H1 (cell line): ENCODE results near the gene TMCC1. TPM values are rescaled to one million over a fixed set of nuclear protein-coding genes. Genes with fewer than 3 reads are reported as not detected.

Experiments used
- CTCF ChIA-PET: fragments of 300-600 bp; sonication (Branson Sonifier 250); formaldehyde crosslinking; loops from one replicate; lab custom pipeline; 2021; ENCODE audit not compliant: partially characterized antibody; lab: Charles Lee
- POLR2A ChIA-PET: fragments of 300-600 bp; sonication (Branson Sonifier 250); formaldehyde crosslinking; loops from one replicate; lab custom pipeline; 2021; ENCODE audit warnings: inconsistent platforms; ENCODE audit not compliant: partially characterized antibody; lab: Charles Lee
- DNase-seq, 2 experiments: peaks; one replicate each; pipeline versions ENCODE4 v3.0.0 to v3.0.0-alpha.2; 2010 to 2022; ENCODE audit warnings: low spot score in 2 of 2, low read depth in 1 of 2, mixed read lengths in 1 of 2
- FAIRE-seq: peaks from 2 replicates; lab custom pipeline; 2011; peaks lifted over from hg19 to GRCh38; lab: Jason Lieb, UNC
- H2AFZ ChIP-seq: 2 replicates; pipeline ENCODE4 v1.8.1; 2012; ENCODE audit warnings: low read length, inconsistent platforms
- H2AK5ac ChIP-seq: 2 replicates; pipeline ENCODE4 v1.6.1; 2013; ENCODE audit warnings: low read depth, low read length
- H2BK120ac ChIP-seq: replicated peaks from 2 replicates; pipeline ENCODE3; 2013; ENCODE audit warnings: low read depth, low read length, inconsistent platforms
- H2BK12ac ChIP-seq: 2 replicates; pipeline ENCODE4 v1.6.1; 2013; ENCODE audit warnings: low read depth, low read length
- H2BK15ac ChIP-seq: 2 replicates; pipeline ENCODE4 v1.6.1; 2013; ENCODE audit warnings: low read length
- H2BK20ac ChIP-seq: 2 replicates; pipeline ENCODE4 v1.6.1; 2013; ENCODE audit warnings: low read length
- H2BK5ac ChIP-seq: 2 replicates; pipeline ENCODE4 v1.6.1; 2013; ENCODE audit warnings: low read depth, low read length
- H3K14ac ChIP-seq: 2 replicates; pipeline ENCODE4 v1.6.1; 2013; ENCODE audit warnings: inconsistent platforms; ENCODE audit not compliant: insufficient read length
- H3K18ac ChIP-seq: 2 replicates; pipeline ENCODE4 v1.6.1; 2013; ENCODE audit warnings: low read length; ENCODE audit errors: extremely low read depth
- H3K23ac ChIP-seq: 2 replicates; pipeline ENCODE4 v1.6.1; 2013; ENCODE audit warnings: inconsistent platforms; ENCODE audit not compliant: insufficient read length
- H3K23me2 ChIP-seq: 2 replicates; pipeline ENCODE4 v1.6.1; 2013; ENCODE audit warnings: low read depth, low read length
- H3K27ac ChIP-seq: 2 replicates; pipeline ENCODE4 v1.6.1; 2011; ENCODE audit warnings: low read depth, low read length, inconsistent platforms
- H3K27me3 ChIP-seq, 4 experiments: replicated peaks in 1 of 4; 1 replicate in 1 of 4; 2 replicates in 3 of 4; pipeline versions ENCODE4 v1.6.1 to v1.8.1; 2011 to 2013; ENCODE audit warnings: low read length in 3 of 4, mild to moderate bottlenecking in 3 of 4, inconsistent platforms in 2 of 4, mixed read lengths in 2 of 4, moderate library complexity in 1 of 4; ENCODE audit not compliant: control insufficient read depth in 3 of 4, insufficient read depth in 3 of 4; ENCODE audit errors: extremely low read depth in 1 of 4
- H3K36me3 ChIP-seq, 4 experiments: 2 replicates each; pipeline versions ENCODE4 v1.6.1 to v1.8.1; 2011 to 2013; ENCODE audit warnings: mild to moderate bottlenecking in 4 of 4, low read length in 3 of 4, moderate library complexity in 2 of 4, control low read depth in 1 of 4, inconsistent platforms in 1 of 4; ENCODE audit not compliant: insufficient read depth in 4 of 4, control insufficient read depth in 2 of 4
- H3K4ac ChIP-seq: replicated peaks from 2 replicates; pipeline ENCODE3; 2013; ENCODE audit warnings: low read length, low read depth, mixed read lengths, inconsistent platforms; ENCODE audit not compliant: insufficient read length
- H3K4me1 ChIP-seq, 4 experiments: replicated peaks in 1 of 4; 1 replicate in 1 of 4; 2 replicates in 3 of 4; pipeline versions ENCODE4 v1.6.1 to v1.8.1; 2011 to 2013; ENCODE audit warnings: low read length in 3 of 4, inconsistent platforms in 2 of 4, mixed read lengths in 1 of 4; ENCODE audit not compliant: insufficient read depth in 4 of 4, control insufficient read depth in 3 of 4
- H3K4me2 ChIP-seq, 2 experiments: 2 replicates each; pipeline versions ENCODE4 v1.6.1 to v1.8.1; 2011 to 2013; ENCODE audit warnings: low read depth in 2 of 2, low read length in 2 of 2, control low read depth in 1 of 2, inconsistent platforms in 1 of 2, mild to moderate bottlenecking in 1 of 2; ENCODE audit not compliant: insufficient read depth in 1 of 2
- H3K4me3 ChIP-seq, 4 experiments: fragments of 200-600, 300-600 bp in 1 of 4; sonication (generic), shearing (Covaris generic), sonication (Bioruptor Twin) in 1 of 4; 2 replicates each; pipeline versions ENCODE4 v1.5.1 to v1.8.1; 2011 to 2016; ENCODE audit warnings: low read length in 4 of 4, low read depth in 3 of 4, control low read depth in 2 of 4, inconsistent platforms in 2 of 4, mild to moderate bottlenecking in 2 of 4, mixed read lengths in 1 of 4, moderate library complexity in 1 of 4; ENCODE audit not compliant: insufficient read depth in 2 of 4; ENCODE audit errors: extremely low read depth in 1 of 4
- H3K56ac ChIP-seq: replicated peaks from 2 replicates; pipeline ENCODE3; 2013; ENCODE audit warnings: low read depth, mild to moderate bottlenecking, mixed read lengths, low read length, inconsistent platforms; ENCODE audit not compliant: insufficient read length
- H3K79me1 ChIP-seq: 2 replicates; pipeline ENCODE4 v1.6.1; 2013; ENCODE audit warnings: low read depth, low read length, control low read depth
- H3K79me2 ChIP-seq, 2 experiments: 2 replicates each; pipeline versions ENCODE4 v1.6.1 to v1.8.1; 2012 to 2013; ENCODE audit warnings: low read length in 2 of 2, mild to moderate bottlenecking in 2 of 2, inconsistent platforms in 1 of 2; ENCODE audit not compliant: insufficient read depth in 2 of 2, control insufficient read depth in 1 of 2
- H3K9ac ChIP-seq, 4 experiments: replicated peaks in 1 of 4; 1 replicate in 1 of 4; 2 replicates in 3 of 4; pipeline versions ENCODE4 v1.6.1 to v1.8.1; 2011 to 2013; ENCODE audit warnings: low read depth in 3 of 4, low read length in 3 of 4, control low read depth in 2 of 4, mild to moderate bottlenecking in 2 of 4, moderate library complexity in 2 of 4, inconsistent platforms in 1 of 4; ENCODE audit errors: extremely low read depth in 1 of 4
- H3K9me3 ChIP-seq, 2 experiments: 2 replicates each; pipeline versions ENCODE4 v1.6.1 to v1.8.1; 2012 to 2013; ENCODE audit warnings: mild to moderate bottlenecking in 2 of 2, moderate library complexity in 2 of 2, control low read depth in 1 of 2, inconsistent platforms in 1 of 2, low read depth in 1 of 2, low read length in 1 of 2, mixed read lengths in 1 of 2; ENCODE audit not compliant: insufficient read depth in 2 of 2
- H4K20me1 ChIP-seq, 2 experiments: replicated peaks in 1 of 2; 2 replicates each; pipeline versions ENCODE3 to v1.8.1; 2011 to 2013; ENCODE audit warnings: inconsistent platforms in 2 of 2, low read length in 2 of 2, mild to moderate bottlenecking in 1 of 2; ENCODE audit not compliant: insufficient read depth in 2 of 2, control insufficient read depth in 1 of 2
- H4K5ac ChIP-seq: 2 replicates; pipeline ENCODE4 v1.6.1; 2013; ENCODE audit warnings: low read length, low read depth, mixed read lengths, inconsistent platforms; ENCODE audit not compliant: insufficient read length
- H4K8ac ChIP-seq: 2 replicates; pipeline ENCODE4 v1.8.0; 2013; ENCODE audit warnings: mild to moderate bottlenecking, moderate library complexity, low read length, inconsistent platforms; ENCODE audit not compliant: insufficient read depth; ENCODE audit errors: extremely low read depth
- H4K91ac ChIP-seq: replicated peaks from 2 replicates; pipeline ENCODE3; 2013; ENCODE audit warnings: low read length, mixed read lengths, inconsistent platforms; ENCODE audit not compliant: insufficient read length
- ASH2L ChIP-seq: fragments of 200-600, 300-600 bp; sonication (generic); IDR thresholded peaks from one replicate; pipeline ENCODE4 v1.7.1; 2017; ENCODE audit warnings: low read length
- CHD2 ChIP-seq: IDR thresholded peaks from 2 replicates; pipeline ENCODE4 v1.6.1; 2012; ENCODE audit warnings: low read length, improper control_type of control experiment
- JUN ChIP-seq: IDR thresholded peaks from 2 replicates; pipeline ENCODE4 v1.6.1; 2011; ENCODE audit warnings: low read depth, mild to moderate bottlenecking, improper control_type of control experiment, low read length
- KDM1A ChIP-seq: fragments of 200-600, 300-600 bp; sonication (generic); IDR thresholded peaks from 2 replicates; pipeline ENCODE4 v1.7.1; 2016; ENCODE audit warnings: mild to moderate bottlenecking, low read length, borderline replicate concordance
- KDM4A ChIP-seq: IDR thresholded peaks from one replicate; pipeline ENCODE4 v1.7.1; 2012; ENCODE audit warnings: low read depth, mild to moderate bottlenecking, moderate library complexity, low read length, inconsistent platforms; ENCODE audit not compliant: severe bottlenecking
- WGBS, 2 experiments: shearing (Covaris generic) in 1 of 2; methylation state at CpG; one replicate each; pipeline versions ENCODE4 v1.1.6 to v1.1.7; 2013 to 2015; ENCODE audit warnings: low lambda C conversion rate in 2 of 2, mixed read lengths in 2 of 2, inconsistent platforms in 1 of 2, low coverage in 1 of 2, missing lambda C conversion rate in 1 of 2; ENCODE audit not compliant: insufficient replicate concordance in 2 of 2, insufficient coverage in 1 of 2, insufficient read length in 1 of 2; ENCODE audit errors: extremely low coverage in 1 of 2, missing lambda C conversion rate in 1 of 2; 5-methylcytosine and 5-hydroxymethylcytosine counted together
- polyA plus RNA-seq, 7 experiments: library from polyadenylated mRNA; depleted of rRNA in 3 of 7; stranded (reverse) in 5 of 7; unstranded in 2 of 7; fragments of >200 nt in 5 of 7; fragments of 200-250 nt in 2 of 7; gene quantifications; 1 replicate in 5 of 7; 2 replicates in 1 of 7; 4 replicates in 1 of 7; pipeline versions ENCODE4 v1.2.1 to v1.2.3, GENCODE V29; 2011 to 2013; ENCODE audit warnings: missing spikeins in 2 of 7, mixed read lengths in 2 of 7
- total RNA-seq: library from RNA; stranded (reverse); fragmentation: NEBNext Ultra II Directional; extraction: Animal tissue kit (Norgen Biotek cat#: 25700); gene quantifications from 2 replicates; pipeline ENCODE4 v1.2.1, GENCODE V29; 2021

TMCC1 gene
- total and polyA plus RNA-seq, 2 of the 8 experiments (the other 6 are each of a cell fraction or from before 2014, with no cell fraction given): 10.4 to 27.1 TPM

DNA sequence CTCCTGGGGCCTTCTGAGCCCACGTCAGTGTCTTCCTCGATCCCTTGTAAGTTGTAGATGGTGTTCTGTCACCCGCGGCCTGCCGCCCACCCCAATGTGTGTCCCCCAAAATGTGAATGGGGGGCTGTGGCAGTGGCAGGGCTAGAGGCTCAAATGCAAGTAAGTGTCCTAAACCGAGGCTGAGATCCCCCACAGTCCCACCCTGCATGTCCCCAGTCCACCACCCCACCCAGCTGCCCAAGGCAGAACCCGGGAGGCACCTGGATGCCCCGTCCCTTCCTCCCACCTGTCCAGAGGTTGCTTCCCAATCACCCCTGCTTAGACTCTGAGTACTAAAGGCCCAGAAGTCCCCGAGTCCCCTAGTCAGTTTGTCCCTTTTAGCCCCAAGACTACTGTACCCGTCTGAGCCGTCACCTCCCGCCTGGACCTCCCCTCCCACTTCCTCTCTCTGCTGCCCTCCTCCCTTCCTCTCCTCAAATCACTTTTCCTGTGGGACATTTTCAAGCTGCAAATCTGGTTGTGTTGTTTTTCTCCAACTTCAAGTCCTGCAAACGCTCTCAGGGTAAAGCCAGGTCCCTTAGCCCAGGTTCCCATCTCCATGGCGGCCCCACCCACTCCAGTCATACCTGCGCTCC lies 275.2 kb downstream of the TMCC1 start:
- no peaks in the 10 kb centered on the region for H3K36me3 ChIP-seq
- no peak overlapping the region for H3K23ac ChIP-seq
- 89% methylated on average over 15 of the region's 15 CpGs; no CpG with 5 or more reads in 1 of the 2 experiments for WGBS, 2 experiments
- DNase-seq (no peak), FAIRE-seq (no peak)
- ChIA-PET POLR2A (interaction anchor here (0.8 to 1.2 kb wide), 2 partner anchors 13 to 88 kb away, joined by 4 read pairs; no protein-coding TSS in a partner anchor), CTCF (interaction anchor here (0.9 to 1.6 kb wide), 5 partner anchors 9 to 488 kb away, joined by 3 to 8 read pairs (median 3); no protein-coding TSS in a partner anchor)
- H2AK5ac ChIP-seq: no peak overlapping the region
- peaks cover 0 to 11% (median under 1%) of the 10 kb centered on the region in 4 experiments; a peak in 3 of 7 replicates for H3K4me1 ChIP-seq
- H2BK120ac ChIP-seq: no peak overlapping the region
- H3K4me3 ChIP-seq: no peak overlapping the region
- H2BK12ac ChIP-seq: peak overlapping the region; percentile 50; the same call in 1 of the 2 replicates
- no peak overlapping the region for H3K4ac ChIP-seq
- peak overlapping the region; percentile 72; the same call in 1 of the 2 replicates for H4K8ac ChIP-seq
- TF ChIP-seq KDM1A: no peak
- TF ChIP-seq CHD2: no peak
- TF ChIP-seq ASH2L: no peak
- no peak for TF ChIP-seq KDM4A
- no peak for TF ChIP-seq JUN
- no peak overlapping the region for H3K9ac ChIP-seq
- no peak overlapping the region for H2BK20ac ChIP-seq
- no peaks in the 10 kb centered on the region for H3K79me1 ChIP-seq
- H2AFZ ChIP-seq: no peak overlapping the region
- H3K27ac ChIP-seq: no peak overlapping the region
- no peak overlapping the region for H3K56ac ChIP-seq
- no peak overlapping the region for H2BK5ac ChIP-seq
- H3K14ac ChIP-seq: no peak overlapping the region
- no peak overlapping the region for H3K18ac ChIP-seq
- no peak overlapping the region for H2BK15ac ChIP-seq
- no peak overlapping the region for H3K4me2 ChIP-seq
- no peaks in the 10 kb centered on the region for H3K9me3 ChIP-seq
- peak overlapping the region; percentile 65 for H4K91ac ChIP-seq
- no peaks in the 10 kb centered on the region for H4K20me1 ChIP-seq
- no peaks in the 10 kb centered on the region for H3K23me2 ChIP-seq
- H3K27me3 ChIP-seq: no peaks in the 10 kb centered on the region
- no peak overlapping the region for H4K5ac ChIP-seq
- H3K79me2 ChIP-seq: no peaks in the 10 kb centered on the region
